ENCODE results near the gene RARRES1.

Gene RARRES1

GRCh38 chr3:158731938-158732855 is at the start of gene RARRES1:
Gene RARRES1, minus strand, starts transcription at chr3:158732457. Its CDS starts 42 bp downstream, at chr3:158732415.
- DNase-seq, result no peak

- DNase-seq, result no peak
Measured at GRCh38 chr3:158781849-158782248, 49.6 kb upstream of the RARRES1 start.

- no peak for DNase-seq
Measured at GRCh38 chr3:158781191-158781590, 48.9 kb upstream of the RARRES1 start.

GRCh38 chr3:158780766-158781165 is 48.5 kb upstream of the RARRES1 start:
- no peak for DNase-seq

- DNase-seq, result no peak
Measured at GRCh38 chr3:158777161-158777873, 45.1 kb upstream of the RARRES1 start.

GRCh38 chr3:158776531-158776930 is 44.3 kb upstream of the RARRES1 start:
- DNase-seq, result no peak

- no peak for DNase-seq
Measured at GRCh38 chr3:158775426-158776410, 43.5 kb upstream of the RARRES1 start.

- DNase-seq, result no peak
Measured at GRCh38 chr3:158774965-158775364, 42.7 kb upstream of the RARRES1 start.

GRCh38 chr3:158773845-158774830 is 41.9 kb upstream of the RARRES1 start:
- DNase-seq, result no peak

- DNase-seq, result no peak
Measured at GRCh38 chr3:158773166-158773565, 40.9 kb upstream of the RARRES1 start.

GRCh38 chr3:158771982-158772381 is 39.7 kb upstream of the RARRES1 start:
- no peak for DNase-seq

GRCh38 chr3:158771577-158771976 is 39.3 kb upstream of the RARRES1 start:
- DNase-seq, result no peak

- no peak for DNase-seq
Measured at GRCh38 chr3:158770741-158771350, 38.6 kb upstream of the RARRES1 start.

GRCh38 chr3:158769952-158770740 is 37.9 kb upstream of the RARRES1 start:
- no peak for DNase-seq

- no peak for DNase-seq
Measured at GRCh38 chr3:158769549-158769948, 37.3 kb upstream of the RARRES1 start.

GRCh38 chr3:158768881-158769543 is 36.8 kb upstream of the RARRES1 start:
- no peak for DNase-seq

- DNase-seq, result no peak
Measured at GRCh38 chr3:158768361-158768787, 36.1 kb upstream of the RARRES1 start.

- no peak for DNase-seq
Measured at GRCh38 chr3:158766364-158766763, 34.1 kb upstream of the RARRES1 start.

- DNase-seq, result no peak
Measured at GRCh38 chr3:158765518-158766205, 33.4 kb upstream of the RARRES1 start.
